Stomach (tissue), 4 donors: ENCODE measurements around the gene GRIFIN.

Source experiments
- CTCF ChIP-seq, 7 experiments: fragments of 450-650 bp in 4 of 7; fragments of 200-600 bp in 3 of 7; sonication (generic) in 3 of 7; IDR thresholded peaks; one replicate each; pipeline ENCODE4 v1.5.1; 2016 to 2019; ENCODE audit warnings: antibody characterized with exemption in 7 of 7, control low read depth in 2 of 7, mild to moderate bottlenecking in 1 of 7
- EP300 ChIP-seq: sonication (generic); formaldehyde crosslinking; IDR thresholded peaks from one replicate; pipeline ENCODE4 v1.6.1; 2017; ENCODE audit warnings: antibody characterized with exemption
- POLR2A ChIP-seq, 4 donors: fragments of 450-650 bp; IDR thresholded peaks; one replicate each; pipeline ENCODE4 v1.6.1; 2016; ENCODE audit warnings: antibody characterized with exemption in 4 of 4, control low read depth in 2 of 4, mild to moderate bottlenecking in 1 of 4, moderate library complexity in 1 of 4

DNA sequence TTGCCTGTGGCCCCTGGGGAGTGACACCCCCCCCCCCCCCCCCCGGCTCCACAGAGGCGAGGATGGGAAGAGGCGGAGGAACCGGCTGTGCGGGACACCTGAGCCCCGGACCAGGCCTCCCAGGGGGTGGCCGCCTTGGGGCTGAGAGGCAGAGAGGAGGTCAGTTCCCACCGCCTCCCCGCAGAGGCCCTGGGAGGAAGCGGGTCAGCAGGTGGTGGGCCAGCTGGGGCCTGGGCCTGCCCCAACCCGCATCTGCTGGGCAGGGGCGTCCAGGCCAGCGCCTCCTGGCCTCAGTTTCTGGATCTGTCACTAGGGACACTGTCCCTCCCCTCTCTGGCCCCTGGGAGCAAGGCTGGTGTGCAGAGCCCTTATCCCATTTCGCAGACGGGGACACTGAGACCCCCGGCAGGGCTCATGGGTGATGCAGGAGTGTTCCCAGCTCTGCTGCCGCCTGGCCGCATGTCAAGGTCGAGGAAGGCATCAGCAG is 28.7 kb upstream of the GRIFIN start:
- TF ChIP-seq POLR2A (IDR thresholded peaks at IDR 0.05) (no peak), EP300 (no peak), CTCF (IDR thresholded peaks at IDR 0.05) (no peak)
